H1 (cell line): ENCODE results near the gene ASXL1.

ENCODE experiments used
- CHD1 ChIP-seq: IDR thresholded peaks from 2 replicates; pipeline ENCODE4 v1.6.1; 2012; ENCODE audit warnings: low read depth, low read length, improper control_type of control experiment
- EGR1 ChIP-seq: IDR thresholded peaks from 2 replicates; pipeline ENCODE4 v1.6.1; 2011; ENCODE audit warnings: low read depth, low read length, borderline replicate concordance
- EP300 ChIP-seq, 2 experiments: IDR thresholded peaks; 1 replicate in 1 of 2; 2 replicates in 1 of 2; pipeline ENCODE4 v1.6.1; 2011 to 2012; ENCODE audit warnings: low read depth in 2 of 2, low read length in 2 of 2, mild to moderate bottlenecking in 2 of 2, borderline replicate concordance in 1 of 2, inconsistent platforms in 1 of 2, moderate library complexity in 1 of 2
- EZH2 ChIP-seq: fragments of 200-600 bp; sonication (generic); IDR thresholded peaks from 2 replicates; pipeline ENCODE4 v1.7.1; 2012; ENCODE audit warnings: low read depth, mild to moderate bottlenecking, moderate library complexity, low read length, inconsistent platforms; ENCODE audit not compliant: severe bottlenecking
- POLR2A ChIP-seq, 2 experiments: IDR thresholded peaks; 1 replicate in 1 of 2; 2 replicates in 1 of 2; pipeline ENCODE4 v1.6.1; 2011; ENCODE audit warnings: low read depth in 2 of 2, low read length in 2 of 2, mild to moderate bottlenecking in 2 of 2; ENCODE audit errors: control extremely low read depth in 1 of 2
- RAD21 ChIP-seq, 2 experiments: IDR thresholded peaks in 1 of 2; conservative IDR thresholded peaks in 1 of 2; 2 replicates each; pipeline ENCODE4 v1.6.1; 2011; ENCODE audit warnings: low read depth in 2 of 2, low read length in 2 of 2, improper control_type of control experiment in 1 of 2, inconsistent platforms in 1 of 2, mild to moderate bottlenecking in 1 of 2, moderate library complexity in 1 of 2
- RBBP5 ChIP-seq: IDR thresholded peaks from 2 replicates; pipeline ENCODE4 v1.7.1; 2012; ENCODE audit warnings: low read depth, mild to moderate bottlenecking, inconsistent platforms, low read length, moderate library complexity, borderline replicate concordance
- RFX5 ChIP-seq: IDR thresholded peaks from 2 replicates; pipeline ENCODE4 v1.6.1; 2011; ENCODE audit warnings: low read depth, low read length, improper control_type of control experiment, borderline replicate concordance
- SIRT6 ChIP-seq: IDR thresholded peaks from one replicate; pipeline ENCODE4 v1.7.1; 2012; ENCODE audit warnings: low read length, inconsistent platforms
- SRF ChIP-seq: IDR thresholded peaks from 2 replicates; pipeline ENCODE4 v1.6.1; 2011; ENCODE audit warnings: mild to moderate bottlenecking, low read depth, low read length, moderate library complexity
- SUZ12 ChIP-seq: fragments of 200-600 bp; sonication (generic); IDR thresholded peaks from 2 replicates; pipeline ENCODE4 v1.6.1; 2012; ENCODE audit warnings: mild to moderate bottlenecking, inconsistent platforms, low read length, moderate library complexity, mixed read lengths
- TAF1 ChIP-seq: IDR thresholded peaks from 2 replicates; pipeline ENCODE4 v1.6.1; 2011; ENCODE audit warnings: mild to moderate bottlenecking, low read depth, low read length
- TCF12 ChIP-seq: IDR thresholded peaks from 2 replicates; pipeline ENCODE4 v1.6.1; 2011; ENCODE audit warnings: low read depth, mild to moderate bottlenecking, low read length
- TF ChIP-seq, protein P1 (sequence below), 3 experiments: IDR thresholded peaks; 1 replicate in 2 of 3; 2 replicates in 1 of 3; pipeline versions ENCODE4 v1.5.1 to v1.6.1; 2011; ENCODE audit warnings: low read length in 3 of 3, mild to moderate bottlenecking in 3 of 3, inconsistent platforms in 2 of 3, low read depth in 1 of 3, moderate library complexity in 1 of 3; ENCODE audit not compliant: insufficient read depth in 1 of 3; ENCODE audit errors: control extremely low read depth in 1 of 3

DNA sequence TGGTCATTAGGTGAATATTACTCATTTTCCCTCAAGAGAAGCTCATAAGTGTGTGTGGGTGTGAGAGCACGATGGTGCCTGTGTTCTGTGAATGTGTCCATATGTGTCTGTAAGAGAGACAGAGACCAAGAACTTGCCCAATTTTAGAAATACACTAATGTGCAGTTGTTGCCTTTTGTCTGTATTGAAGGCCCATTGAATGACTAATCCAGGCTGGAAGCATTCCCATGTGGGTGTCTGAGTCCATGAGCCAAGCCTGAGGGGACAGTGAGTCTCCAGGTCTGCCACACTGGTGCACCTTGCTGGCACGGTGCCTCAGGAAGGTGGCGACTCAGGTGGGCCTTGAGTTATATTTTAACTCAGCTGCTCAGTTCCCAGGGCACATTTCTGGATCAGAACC, 25.5 kb upstream of the ASXL1 start:
- TF ChIP-seq, protein P1, sequence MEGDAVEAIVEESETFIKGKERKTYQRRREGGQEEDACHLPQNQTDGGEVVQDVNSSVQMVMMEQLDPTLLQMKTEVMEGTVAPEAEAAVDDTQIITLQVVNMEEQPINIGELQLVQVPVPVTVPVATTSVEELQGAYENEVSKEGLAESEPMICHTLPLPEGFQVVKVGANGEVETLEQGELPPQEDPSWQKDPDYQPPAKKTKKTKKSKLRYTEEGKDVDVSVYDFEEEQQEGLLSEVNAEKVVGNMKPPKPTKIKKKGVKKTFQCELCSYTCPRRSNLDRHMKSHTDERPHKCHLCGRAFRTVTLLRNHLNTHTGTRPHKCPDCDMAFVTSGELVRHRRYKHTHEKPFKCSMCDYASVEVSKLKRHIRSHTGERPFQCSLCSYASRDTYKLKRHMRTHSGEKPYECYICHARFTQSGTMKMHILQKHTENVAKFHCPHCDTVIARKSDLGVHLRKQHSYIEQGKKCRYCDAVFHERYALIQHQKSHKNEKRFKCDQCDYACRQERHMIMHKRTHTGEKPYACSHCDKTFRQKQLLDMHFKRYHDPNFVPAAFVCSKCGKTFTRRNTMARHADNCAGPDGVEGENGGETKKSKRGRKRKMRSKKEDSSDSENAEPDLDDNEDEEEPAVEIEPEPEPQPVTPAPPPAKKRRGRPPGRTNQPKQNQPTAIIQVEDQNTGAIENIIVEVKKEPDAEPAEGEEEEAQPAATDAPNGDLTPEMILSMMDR (IDR thresholded peaks at IDR 0.05; ENCODE audit: control extremely low read depth in 1 of 3, insufficient read depth in 1 of 3, low read depth in 1 of 3, low read length in 3 of 3), result no peak
- TF ChIP-seq RBBP5 (no peak), SRF (no peak), POLR2A (IDR thresholded peaks at IDR 0.05; ENCODE audit: control extremely low read depth in 1 of 2, low read depth in 2 of 2, low read length in 2 of 2) (no peak), SIRT6 (no peak), EGR1 (no peak), EZH2 (no peak), EP300 (IDR thresholded peaks at IDR 0.05; ENCODE audit: borderline replicate concordance in 1 of 2, low read depth in 2 of 2, low read length in 2 of 2) (no peak), SUZ12 (no peak), TCF12 (no peak), RFX5 (no peak), TAF1 (no peak), CHD1 (no peak), RAD21 (IDR thresholded peaks at IDR 0.05 in 1 of 2, conservative IDR thresholded peaks at IDR 0.05 in 1 of 2; ENCODE audit: low read depth in 2 of 2, low read length in 2 of 2) (no peak)
